ENCODE data around the gene ZNF708.

DNA sequence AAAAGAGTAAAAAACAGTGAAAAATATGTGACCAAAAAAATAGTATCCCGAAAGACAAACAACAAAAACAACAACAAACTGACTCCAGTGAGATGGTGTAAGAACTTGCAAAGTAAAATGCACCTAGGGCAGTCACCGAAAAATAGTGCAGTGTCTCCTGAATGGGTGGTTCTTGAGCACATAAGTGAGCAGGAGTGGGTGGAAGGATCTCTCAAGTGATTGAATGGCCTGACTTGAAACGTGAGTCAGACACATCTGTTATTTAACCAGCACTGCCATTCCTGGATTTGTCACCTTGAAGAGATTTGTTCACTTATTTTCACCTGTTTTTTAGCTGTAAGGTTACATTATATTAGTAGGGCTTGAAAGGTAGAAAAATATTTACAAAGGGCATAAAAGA lies 33.1 kb upstream of the ZNF708 start:
- TF ChIP-seq, protein P1, sequence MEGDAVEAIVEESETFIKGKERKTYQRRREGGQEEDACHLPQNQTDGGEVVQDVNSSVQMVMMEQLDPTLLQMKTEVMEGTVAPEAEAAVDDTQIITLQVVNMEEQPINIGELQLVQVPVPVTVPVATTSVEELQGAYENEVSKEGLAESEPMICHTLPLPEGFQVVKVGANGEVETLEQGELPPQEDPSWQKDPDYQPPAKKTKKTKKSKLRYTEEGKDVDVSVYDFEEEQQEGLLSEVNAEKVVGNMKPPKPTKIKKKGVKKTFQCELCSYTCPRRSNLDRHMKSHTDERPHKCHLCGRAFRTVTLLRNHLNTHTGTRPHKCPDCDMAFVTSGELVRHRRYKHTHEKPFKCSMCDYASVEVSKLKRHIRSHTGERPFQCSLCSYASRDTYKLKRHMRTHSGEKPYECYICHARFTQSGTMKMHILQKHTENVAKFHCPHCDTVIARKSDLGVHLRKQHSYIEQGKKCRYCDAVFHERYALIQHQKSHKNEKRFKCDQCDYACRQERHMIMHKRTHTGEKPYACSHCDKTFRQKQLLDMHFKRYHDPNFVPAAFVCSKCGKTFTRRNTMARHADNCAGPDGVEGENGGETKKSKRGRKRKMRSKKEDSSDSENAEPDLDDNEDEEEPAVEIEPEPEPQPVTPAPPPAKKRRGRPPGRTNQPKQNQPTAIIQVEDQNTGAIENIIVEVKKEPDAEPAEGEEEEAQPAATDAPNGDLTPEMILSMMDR (conservative IDR thresholded peaks at IDR 0.05): no peak
- no peak for TF ChIP-seq ZFX (IDR thresholded peaks at IDR 0.05)
